GM19023 (cell line): ENCODE results near the gene ACVR1.
A peak's percentile ranks its signal among the peaks of the same experiment; 100 is the strongest.
"Not testable (repeated sequence)": the region's sequence is repeated elsewhere in the genome, so short reads cannot be mapped to it uniquely, and the experiment has no call there.

ENCODE experiments used
- ATAC-seq: cut with Tn5 transposase; IDR thresholded peaks from one replicate; pipeline ENCODE4 v1.9.1; 2021; ENCODE audit warnings: mild to moderate bottlenecking, moderate library complexity; ENCODE audit not compliant: unreplicated experiment

ACVR1 gene

GRCh38 chr2:157769856-157770255 is 106.3 kb downstream of the ACVR1 start:
- ATAC-seq: no peak

GRCh38 chr2:157764386-157764785 is 111.7 kb downstream of the ACVR1 start:
- no peak for ATAC-seq

- ATAC-seq: no peak
Measured at GRCh38 chr2:157761520-157761919, 114.6 kb downstream of the ACVR1 start.

DNA sequence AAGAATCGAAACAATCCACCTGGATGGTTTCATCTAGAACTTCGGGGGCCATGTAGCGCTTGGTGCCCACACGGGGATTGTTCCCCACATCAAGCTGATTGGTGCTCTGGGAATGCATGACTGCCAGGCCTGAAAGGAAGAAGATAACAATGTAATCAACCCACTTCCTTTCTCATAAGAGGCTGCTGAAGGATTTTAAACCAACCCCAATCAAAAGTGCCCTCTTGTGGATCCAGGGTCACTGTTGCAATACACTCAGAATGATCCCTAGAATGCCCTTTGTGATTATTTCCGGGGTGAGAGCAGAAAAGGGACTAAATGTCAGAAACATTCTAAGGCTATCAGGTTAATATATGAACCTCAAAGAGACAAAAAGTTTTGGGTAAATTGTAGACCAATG is 115.2 kb downstream of the ACVR1 start:
- no peak for ATAC-seq

DNA sequence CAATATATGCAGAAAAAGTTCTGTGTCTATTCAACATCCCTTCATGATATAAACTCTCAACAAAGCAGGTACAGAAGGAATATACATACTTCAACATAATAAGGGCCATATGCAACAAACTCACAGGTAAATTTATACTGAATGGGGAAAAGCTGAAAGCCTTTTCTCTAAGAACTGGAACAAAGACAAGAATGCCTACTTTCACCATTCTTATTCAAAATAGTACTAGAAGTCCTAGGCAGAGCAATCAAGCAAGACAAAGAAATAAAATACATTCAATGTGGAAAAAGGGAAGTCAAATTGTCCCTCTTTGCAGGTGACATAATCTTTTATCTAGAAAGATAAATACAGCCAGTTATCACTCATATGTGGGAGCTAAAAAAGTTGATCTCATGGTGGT is 116.3 kb downstream of the ACVR1 start:
- ATAC-seq: no peak

GRCh38 chr2:157758586-157758985 is 117.5 kb downstream of the ACVR1 start:
- no peak for ATAC-seq

DNA sequence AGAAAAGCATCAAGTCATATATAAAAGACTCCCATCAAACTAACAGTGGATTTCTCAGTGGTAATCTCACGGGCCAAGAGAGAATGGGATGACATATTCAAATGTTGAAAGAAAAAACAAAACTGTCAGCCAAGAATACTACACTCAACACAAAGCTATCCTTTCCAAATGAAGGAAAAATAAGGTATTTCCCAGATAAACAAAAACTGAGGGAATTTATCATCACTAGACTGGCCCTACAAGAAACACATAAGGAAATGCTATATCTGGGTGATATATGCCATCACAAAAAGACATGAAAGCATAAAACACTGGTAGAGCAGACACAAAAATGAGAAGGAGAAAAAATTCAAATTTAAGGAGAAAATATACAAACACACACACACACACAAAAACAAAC is 118.6 kb downstream of the ACVR1 start:
- no peak for ATAC-seq

- not testable (repeated sequence) for ATAC-seq
Measured at GRCh38 chr2:157756447-157756846, 119.7 kb downstream of the ACVR1 start.

GRCh38 chr2:157751462-157752058 is 124.6 kb downstream of the ACVR1 start:
- peak; percentile 72 for ATAC-seq

DNA sequence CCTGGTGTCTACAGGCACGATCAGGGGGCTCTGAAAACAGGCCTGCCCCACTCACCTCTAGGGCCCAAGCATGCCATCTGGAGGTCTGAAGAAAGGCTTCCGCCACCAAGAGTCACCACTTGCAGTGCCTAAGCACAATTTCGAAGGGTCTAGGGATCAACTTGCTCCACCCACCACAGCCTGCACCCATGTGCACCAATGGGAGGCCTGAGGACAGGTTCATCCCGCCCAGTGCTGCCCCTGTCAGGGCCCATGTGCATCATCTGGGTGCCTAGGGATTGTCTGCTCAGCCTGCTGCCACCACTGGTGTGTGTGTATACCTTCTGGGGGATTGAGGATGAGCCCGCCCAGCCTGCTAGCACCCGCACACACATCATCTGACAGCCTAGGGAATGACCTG is 126.4 kb downstream of the ACVR1 start:
- ATAC-seq: no peak

DNA sequence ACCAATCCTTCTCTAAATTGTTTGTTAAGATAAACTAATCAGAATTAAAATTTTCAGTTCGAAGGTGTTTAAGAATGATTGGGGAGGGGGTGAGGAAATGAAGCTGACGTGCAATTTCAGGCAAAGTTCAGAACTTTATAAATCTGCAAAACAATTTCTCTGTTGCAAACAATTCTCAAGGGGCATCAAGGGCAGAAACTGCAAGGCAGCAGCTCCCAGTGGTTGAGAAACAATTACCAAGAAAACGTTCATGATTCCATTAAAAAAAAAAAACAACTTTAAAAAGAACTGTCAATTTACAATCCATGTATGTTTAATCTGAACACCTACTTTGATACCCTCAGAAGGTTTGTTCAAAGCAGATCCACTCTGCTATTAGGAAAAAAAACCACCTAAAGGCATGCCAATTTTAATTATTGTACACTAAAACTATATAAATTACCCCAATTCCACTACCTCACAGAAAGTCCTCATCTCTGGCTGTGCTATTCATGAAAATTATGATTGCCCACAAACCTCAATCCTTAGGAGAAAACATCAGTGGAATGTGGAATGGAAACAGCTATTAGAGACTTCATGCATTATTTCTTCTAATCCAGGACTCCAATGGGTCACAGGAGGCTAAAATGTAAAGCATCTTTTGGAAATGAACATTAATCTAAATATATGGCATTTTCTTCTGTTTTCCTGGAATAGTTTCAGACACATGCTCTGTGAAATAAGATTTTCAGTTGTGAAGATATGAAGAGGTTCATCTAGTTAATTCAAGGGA is 127.6 kb downstream of the ACVR1 start:
- no peak for ATAC-seq

GRCh38 chr2:157747695-157748370 is 128.3 kb downstream of the ACVR1 start:
- no peak for ATAC-seq

DNA sequence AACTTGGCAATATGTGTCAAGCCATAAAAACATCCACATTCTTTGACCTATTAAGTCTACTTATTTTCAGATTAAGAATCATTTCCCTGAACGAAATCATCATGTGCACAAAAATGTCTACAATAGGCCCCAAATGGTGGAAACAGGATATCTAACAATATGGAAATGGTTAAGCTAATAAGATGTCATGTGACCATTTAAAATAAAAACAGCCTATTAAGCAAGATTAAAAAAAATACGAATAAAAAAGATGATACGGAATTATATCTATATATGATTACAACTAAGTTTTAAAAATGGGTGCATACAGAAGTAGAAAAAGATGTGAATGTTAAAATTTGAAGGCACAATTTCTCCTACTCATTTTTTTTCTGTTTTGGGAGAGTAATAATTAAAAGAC is 128.8 kb downstream of the ACVR1 start:
- ATAC-seq: no peak

- ATAC-seq: no peak
Measured at GRCh38 chr2:157746234-157746950, 129.7 kb downstream of the ACVR1 start.

GRCh38 chr2:157744571-157745076 is 131.5 kb downstream of the ACVR1 start:
- ATAC-seq: no peak

DNA sequence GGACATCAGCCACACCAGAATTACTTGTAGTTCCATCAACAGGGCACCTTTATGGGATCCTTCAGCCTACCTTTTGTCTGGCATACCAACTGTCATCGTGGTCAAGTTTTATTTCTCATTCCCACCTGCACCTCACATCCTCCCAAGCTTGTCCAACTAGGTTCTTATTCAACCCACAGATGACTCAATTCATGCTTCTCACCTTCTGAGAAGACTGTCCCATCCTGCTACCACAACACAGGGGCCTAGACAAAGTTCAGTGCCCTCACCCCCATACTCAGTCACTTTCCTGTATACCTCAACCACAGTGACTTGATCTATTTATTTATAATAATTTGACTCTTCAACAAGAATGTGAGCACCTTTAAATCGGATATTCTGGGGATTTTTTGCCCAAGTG is 133.1 kb downstream of the ACVR1 start:
- peak; percentile 59 for ATAC-seq

DNA sequence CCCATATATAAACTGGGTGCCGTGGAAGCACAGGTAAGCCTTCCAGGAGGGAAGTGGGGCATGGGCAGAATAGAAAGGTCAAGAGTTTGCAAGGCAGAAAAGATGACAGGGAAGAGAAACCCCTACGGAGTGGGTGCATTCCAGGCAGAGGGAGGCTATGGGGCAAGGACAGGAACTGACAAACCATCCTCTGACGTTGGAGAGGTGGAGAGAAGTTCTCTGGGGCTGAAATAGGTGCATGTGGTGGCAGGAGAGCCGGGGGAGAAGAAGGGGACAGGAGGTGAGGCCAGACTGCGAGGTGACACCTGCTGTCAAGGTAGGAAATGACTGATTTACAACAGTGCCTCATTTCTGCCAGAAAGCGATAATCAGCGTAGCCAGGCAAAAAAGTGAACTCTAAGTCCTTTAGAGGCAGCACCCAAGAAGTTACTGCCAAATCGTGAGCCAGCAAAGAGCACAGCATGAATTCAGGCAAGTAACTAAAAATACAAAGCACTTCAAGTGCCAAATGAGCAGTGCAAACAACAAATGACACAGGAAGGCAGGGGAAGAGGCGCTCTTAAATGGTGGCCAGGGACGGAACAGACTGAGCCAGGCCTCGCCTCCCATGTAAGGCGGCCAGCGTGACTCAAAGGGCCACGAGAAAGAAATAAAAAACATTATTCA is 134.2 kb downstream of the ACVR1 start:
- ATAC-seq: no peak

GRCh38 chr2:157737656-157738055 is 138.5 kb downstream of the ACVR1 start:
- no peak for ATAC-seq

DNA sequence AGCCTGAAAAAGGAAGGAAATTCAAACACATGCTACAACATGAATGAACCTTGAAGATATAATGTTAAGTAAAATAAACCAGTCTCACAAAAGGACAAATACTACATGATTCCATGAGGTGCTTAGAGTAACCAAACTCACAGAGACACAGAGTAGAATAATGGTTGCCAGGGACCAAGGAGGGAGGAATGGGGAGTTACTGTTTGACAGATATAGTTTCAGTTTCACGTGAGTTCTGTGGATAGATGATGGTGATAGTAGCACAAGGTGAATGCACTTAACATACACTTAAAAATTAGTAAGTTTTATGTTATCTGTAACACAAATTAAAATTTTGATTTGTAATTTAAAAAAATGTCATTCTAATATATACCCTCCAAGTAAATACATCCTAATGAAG is 140.6 kb downstream of the ACVR1 start:
- ATAC-seq: no peak

DNA sequence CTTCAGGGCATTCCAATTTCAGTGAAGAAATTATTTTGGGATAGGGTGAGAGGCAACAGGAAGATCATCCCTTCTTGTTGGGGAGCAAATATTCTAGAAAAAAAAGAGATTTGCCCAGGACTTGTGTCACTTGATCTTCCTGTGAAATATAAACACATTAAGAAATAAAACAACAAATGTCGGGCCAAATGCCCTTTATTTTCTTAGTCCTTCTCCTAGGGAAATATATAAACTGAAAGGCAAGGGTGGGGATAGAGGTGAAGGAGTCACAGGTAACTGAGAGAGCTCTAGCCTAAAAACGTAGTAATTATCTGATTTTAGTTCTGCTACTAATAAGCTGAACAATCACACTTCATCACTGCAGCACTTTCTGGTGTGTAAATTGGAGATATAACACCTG is 142.9 kb downstream of the ACVR1 start:
- no peak for ATAC-seq

DNA sequence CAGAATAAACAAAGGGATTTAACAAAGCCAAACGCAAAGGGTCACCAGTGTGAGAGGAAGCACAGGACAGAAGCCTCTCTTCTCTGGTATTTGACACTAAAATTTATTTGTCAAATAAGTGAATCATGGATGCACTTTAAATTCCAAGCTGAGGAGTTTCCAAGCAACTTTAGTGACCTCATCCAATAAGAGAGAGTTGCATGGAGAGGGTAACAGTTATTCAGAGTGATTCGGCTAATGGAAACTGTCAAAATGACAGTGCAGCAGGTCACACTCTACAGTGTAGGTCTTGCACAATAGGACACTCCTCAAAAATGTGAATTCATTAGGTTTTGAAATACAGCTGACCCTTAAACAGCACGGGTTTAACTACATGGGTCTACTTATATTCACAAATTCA is 143.5 kb downstream of the ACVR1 start:
- no peak for ATAC-seq
